CD4-positive, alpha-beta T cell (primary cell): ENCODE results near the gene DVL1. TPM values are rescaled to one million over a fixed set of nuclear protein-coding genes. Genes with fewer than 3 reads are reported as not detected.

Experiments used
- ATAC-seq: fragments of 200-7000 bp; cut with Tn5 transposase; one replicate; pipeline ENCODE4 v1.10.0; 2022; ENCODE audit warnings: mild to moderate bottlenecking; ENCODE audit not compliant: poor library complexity
- CTCF ChIA-PET: fragments of 350-600 bp; sonication (Branson Sonifier 250); formaldehyde crosslinking; loops from one replicate; lab custom pipeline; 2021; ENCODE audit warnings: antibody characterized with exemption, inconsistent platforms; lab: Charles Lee
- POLR2A ChIA-PET: fragments of 350-600 bp; sonication (Branson Sonifier 250); formaldehyde crosslinking; loops from one replicate; lab custom pipeline; 2021; ENCODE audit warnings: antibody characterized with exemption, inconsistent platforms; lab: Charles Lee
- DNase-seq, 14 experiments: peaks; one replicate each; pipeline ENCODE4 v3.0.0-alpha.2; 2013 to 2020; ENCODE audit warnings: mixed read lengths in 2 of 14
- H3K27ac ChIP-seq, 2 donors: one replicate each; pipeline versions ENCODE4 v1.5.1 to v1.7.0; 2013; ENCODE audit warnings: low read length in 2 of 2, low read depth in 1 of 2, mild to moderate bottlenecking in 1 of 2
- H3K27me3 ChIP-seq, 2 experiments: 1 replicate in 1 of 2; 2 replicates in 1 of 2; pipeline versions ENCODE4 v1.6.1 to v1.7.0; 2013; ENCODE audit warnings: low read length in 2 of 2, control low read depth in 1 of 2, mild to moderate bottlenecking in 1 of 2, moderate library complexity in 1 of 2; ENCODE audit not compliant: insufficient read depth in 2 of 2, control insufficient read depth in 1 of 2
- H3K36me3 ChIP-seq: one replicate; pipeline ENCODE4 v1.6.1; 2013; ENCODE audit warnings: low read length, control low read depth; ENCODE audit not compliant: insufficient read depth
- H3K4me1 ChIP-seq: one replicate; pipeline ENCODE4 v1.6.1; 2013; ENCODE audit warnings: low read length, control low read depth; ENCODE audit not compliant: insufficient read depth
- H3K4me3 ChIP-seq: one replicate; pipeline ENCODE4 v1.5.1; 2013; ENCODE audit warnings: mild to moderate bottlenecking, low read length, moderate library complexity
- H3K9me3 ChIP-seq, 2 experiments: 1 replicate in 1 of 2; 2 replicates in 1 of 2; pipeline versions ENCODE4 v1.6.1 to v1.7.0; 2013; ENCODE audit warnings: low read length in 2 of 2, mild to moderate bottlenecking in 2 of 2, control low read depth in 1 of 2, moderate library complexity in 1 of 2; ENCODE audit not compliant: control insufficient read depth in 1 of 2, insufficient read depth in 1 of 2
- H3K27ac Mint-ChIP-seq: one replicate; pipeline ENCODE4 v1.8.0; 2020; ENCODE audit warnings: mixed read lengths
- H3K27me3 Mint-ChIP-seq: one replicate; pipeline ENCODE4 v1.8.0; 2021; ENCODE audit warnings: mixed read lengths
- H3K36me3 Mint-ChIP-seq: one replicate; pipeline ENCODE4 v1.8.0; 2021; ENCODE audit warnings: low read depth, mixed read lengths
- H3K4me1 Mint-ChIP-seq: one replicate; pipeline ENCODE4 v1.8.0; 2021; ENCODE audit warnings: low read depth, mixed read lengths
- H3K4me3 Mint-ChIP-seq: one replicate; pipeline ENCODE4 v1.8.0; 2020; ENCODE audit warnings: mild to moderate bottlenecking, mixed read lengths
- H3K9me3 Mint-ChIP-seq: one replicate; pipeline ENCODE4 v1.8.0; 2020; ENCODE audit warnings: mixed read lengths
- intact Hi-C, 2 experiments: fragments of 100-400 bp; cut with DNase I in 1 of 2; cut with micrococcal nuclease in 1 of 2; formaldehyde crosslinking; loops; one replicate each; pipeline versions ENCODE4 v1.15.1 to v1.9.0; 2023 to 2025; cut with DNase I, micrococcal nuclease
- total RNA-seq, 174 experiments: library from RNA in 2 of 174; stranded (reverse) in 2 of 174; gene quantifications; one replicate each; pipeline ENCODE4 v1.2.3 and lab custom pipeline; 2021 to 2026
- TF ChIP-seq, protein P1 (sequence below): fragments of 200-600 bp; IDR thresholded peaks from one replicate; pipeline ENCODE4 v1.8.0; 2022; ENCODE audit warnings: antibody characterized with exemption, mild to moderate bottlenecking

DVL1 gene
- total RNA-seq, 2 experiments from 2014 or later = 44.9 to 45.5 TPM

DNA sequence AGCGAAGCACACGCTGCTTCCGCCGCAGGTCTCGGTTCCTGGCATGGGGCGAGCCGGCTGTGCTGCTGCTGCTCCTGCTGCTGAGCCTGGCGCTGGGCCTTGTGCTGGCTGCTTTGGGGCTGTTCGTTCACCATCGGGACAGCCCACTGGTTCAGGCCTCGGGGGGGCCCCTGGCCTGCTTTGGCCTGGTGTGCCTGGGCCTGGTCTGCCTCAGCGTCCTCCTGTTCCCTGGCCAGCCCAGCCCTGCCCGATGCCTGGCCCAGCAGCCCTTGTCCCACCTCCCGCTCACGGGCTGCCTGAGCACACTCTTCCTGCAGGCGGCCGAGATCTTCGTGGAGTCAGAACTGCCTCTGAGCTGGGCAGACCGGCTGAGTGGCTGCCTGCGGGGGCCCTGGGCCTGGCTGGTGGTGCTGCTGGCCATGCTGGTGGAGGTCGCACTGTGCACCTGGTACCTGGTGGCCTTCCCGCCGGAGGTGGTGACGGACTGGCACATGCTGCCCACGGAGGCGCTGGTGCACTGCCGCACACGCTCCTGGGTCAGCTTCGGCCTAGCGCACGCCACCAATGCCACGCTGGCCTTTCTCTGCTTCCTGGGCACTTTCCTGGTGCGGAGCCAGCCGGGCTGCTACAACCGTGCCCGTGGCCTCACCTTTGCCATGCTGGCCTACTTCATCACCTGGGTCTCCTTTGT, 15.5 kb downstream of the DVL1 start:
- DNase-seq = no peak
- CTCF ChIA-PET = no interaction called here
- ATAC-seq = no peak

DNA sequence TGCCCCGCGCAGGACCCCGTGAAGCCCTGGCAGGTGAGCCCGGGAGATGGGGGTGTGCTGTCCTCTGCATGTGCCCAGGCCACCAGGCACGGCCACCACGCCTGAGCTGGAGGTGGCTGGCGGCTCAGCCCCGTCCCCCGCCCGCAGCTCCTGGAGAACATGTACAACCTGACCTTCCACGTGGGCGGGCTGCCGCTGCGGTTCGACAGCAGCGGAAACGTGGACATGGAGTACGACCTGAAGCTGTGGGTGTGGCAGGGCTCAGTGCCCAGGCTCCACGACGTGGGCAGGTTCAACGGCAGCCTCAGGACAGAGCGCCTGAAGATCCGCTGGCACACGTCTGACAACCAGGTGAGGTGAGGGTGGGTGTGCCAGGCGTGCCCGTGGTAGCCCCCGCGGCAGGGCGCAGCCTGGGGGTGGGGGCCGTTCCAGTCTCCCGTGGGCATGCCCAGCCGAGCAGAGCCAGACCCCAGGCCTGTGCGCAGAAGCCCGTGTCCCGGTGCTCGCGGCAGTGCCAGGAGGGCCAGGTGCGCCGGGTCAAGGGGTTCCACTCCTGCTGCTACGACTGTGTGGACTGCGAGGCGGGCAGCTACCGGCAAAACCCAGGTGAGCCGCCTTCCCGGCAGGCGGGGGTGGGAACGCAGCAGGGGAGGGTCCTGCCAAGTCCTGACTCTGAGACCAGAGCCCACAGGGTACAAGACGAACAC, 16.3 kb downstream of the DVL1 start:
- DNase-seq (no peak), ATAC-seq (no peak)
- Mint-ChIP-seq H3K27ac (no peak overlapping the region), H3K27me3 (no peaks in the 10 kb centered on the region), H3K9me3 (no peaks in the 10 kb centered on the region), H3K4me3 (no peak overlapping the region), H3K36me3 (no peaks in the 10 kb centered on the region), H3K4me1 (no peaks in the 10 kb centered on the region)
- TF ChIP-seq, protein P1, sequence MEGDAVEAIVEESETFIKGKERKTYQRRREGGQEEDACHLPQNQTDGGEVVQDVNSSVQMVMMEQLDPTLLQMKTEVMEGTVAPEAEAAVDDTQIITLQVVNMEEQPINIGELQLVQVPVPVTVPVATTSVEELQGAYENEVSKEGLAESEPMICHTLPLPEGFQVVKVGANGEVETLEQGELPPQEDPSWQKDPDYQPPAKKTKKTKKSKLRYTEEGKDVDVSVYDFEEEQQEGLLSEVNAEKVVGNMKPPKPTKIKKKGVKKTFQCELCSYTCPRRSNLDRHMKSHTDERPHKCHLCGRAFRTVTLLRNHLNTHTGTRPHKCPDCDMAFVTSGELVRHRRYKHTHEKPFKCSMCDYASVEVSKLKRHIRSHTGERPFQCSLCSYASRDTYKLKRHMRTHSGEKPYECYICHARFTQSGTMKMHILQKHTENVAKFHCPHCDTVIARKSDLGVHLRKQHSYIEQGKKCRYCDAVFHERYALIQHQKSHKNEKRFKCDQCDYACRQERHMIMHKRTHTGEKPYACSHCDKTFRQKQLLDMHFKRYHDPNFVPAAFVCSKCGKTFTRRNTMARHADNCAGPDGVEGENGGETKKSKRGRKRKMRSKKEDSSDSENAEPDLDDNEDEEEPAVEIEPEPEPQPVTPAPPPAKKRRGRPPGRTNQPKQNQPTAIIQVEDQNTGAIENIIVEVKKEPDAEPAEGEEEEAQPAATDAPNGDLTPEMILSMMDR = no peak
- peaks cover 5% of the 10 kb centered on the region for H3K4me1 ChIP-seq
- H3K36me3 ChIP-seq = peaks cover 7% of the 10 kb centered on the region
- no peak overlapping the region for H3K27ac ChIP-seq
- H3K27me3 ChIP-seq = no peaks in the 10 kb centered on the region
- ChIA-PET POLR2A (no interaction called here), CTCF (no interaction called here)
- H3K9me3 ChIP-seq = peaks cover 0 to 5% of the 10 kb centered on the region in 2 experiments
- intact Hi-C loops = no loop called here
- no peak overlapping the region for H3K4me3 ChIP-seq

More for the DNA sequence above, 15.5 kb downstream of the DVL1 start:
- H3K9me3 ChIP-seq = peaks cover 0 to 5% of the 10 kb centered on the region in 2 experiments
- peaks cover 5% of the 10 kb centered on the region for H3K4me1 ChIP-seq
- H3K27me3 ChIP-seq = no peaks in the 10 kb centered on the region
- H3K27ac ChIP-seq = no peak overlapping the region
- Mint-ChIP-seq H3K36me3 (no peaks in the 10 kb centered on the region), H3K9me3 (no peaks in the 10 kb centered on the region), H3K4me3 (no peak overlapping the region), H3K27ac (no peak overlapping the region), H3K27me3 (no peaks in the 10 kb centered on the region), H3K4me1 (no peaks in the 10 kb centered on the region)
- POLR2A ChIA-PET = no interaction called here
- TF ChIP-seq, protein P1 = no peak
- H3K4me3 ChIP-seq = no peak overlapping the region
- intact Hi-C loops = no loop called here
- peaks cover 2% of the 10 kb centered on the region for H3K36me3 ChIP-seq

DNA sequence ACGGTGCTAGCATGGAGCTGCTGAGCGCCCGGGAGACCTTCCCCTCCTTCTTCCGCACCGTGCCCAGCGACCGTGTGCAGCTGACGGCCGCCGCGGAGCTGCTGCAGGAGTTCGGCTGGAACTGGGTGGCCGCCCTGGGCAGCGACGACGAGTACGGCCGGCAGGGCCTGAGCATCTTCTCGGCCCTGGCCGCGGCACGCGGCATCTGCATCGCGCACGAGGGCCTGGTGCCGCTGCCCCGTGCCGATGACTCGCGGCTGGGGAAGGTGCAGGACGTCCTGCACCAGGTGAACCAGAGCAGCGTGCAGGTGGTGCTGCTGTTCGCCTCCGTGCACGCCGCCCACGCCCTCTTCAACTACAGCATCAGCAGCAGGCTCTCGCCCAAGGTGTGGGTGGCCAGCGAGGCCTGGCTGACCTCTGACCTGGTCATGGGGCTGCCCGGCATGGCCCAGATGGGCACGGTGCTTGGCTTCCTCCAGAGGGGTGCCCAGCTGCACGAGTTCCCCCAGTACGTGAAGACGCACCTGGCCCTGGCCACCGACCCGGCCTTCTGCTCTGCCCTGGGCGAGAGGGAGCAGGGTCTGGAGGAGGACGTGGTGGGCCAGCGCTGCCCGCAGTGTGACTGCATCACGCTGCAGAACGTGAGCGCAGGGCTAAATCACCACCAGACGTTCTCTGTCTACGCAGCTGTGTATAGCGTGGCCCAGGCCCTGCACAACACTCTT, 17.0 kb downstream of the DVL1 start:
- DNase-seq (no peak), ATAC-seq (no peak)
- no peaks in the 10 kb centered on the region for H3K4me1 Mint-ChIP-seq
- H3K27ac ChIP-seq = no peak overlapping the region
- CTCF ChIA-PET = interaction anchor here (0.6 kb wide), 1 partner anchor 307 kb away, joined by 3 read pairs; no protein-coding TSS in a partner anchor
- H3K9me3 Mint-ChIP-seq = no peaks in the 10 kb centered on the region
- peaks cover 5% of the 10 kb centered on the region for H3K4me1 ChIP-seq
- no peak overlapping the region for H3K4me3 Mint-ChIP-seq
- H3K9me3 ChIP-seq = peaks cover 0 to 5% of the 10 kb centered on the region in 2 experiments
- peaks cover 12% of the 10 kb centered on the region for H3K36me3 ChIP-seq
- H3K27me3 ChIP-seq = no peaks in the 10 kb centered on the region
- no peaks in the 10 kb centered on the region for H3K27me3 Mint-ChIP-seq
- no peaks in the 10 kb centered on the region for H3K36me3 Mint-ChIP-seq
- no peak overlapping the region for H3K27ac Mint-ChIP-seq
- intact Hi-C loops = no loop called here
- TF ChIP-seq, protein P1 = no peak
- H3K4me3 ChIP-seq = no peak overlapping the region
- POLR2A ChIA-PET = no interaction called here
